ENCODE measurements around the gene KCNV2. TPM values are rescaled to one million over a fixed set of nuclear protein-coding genes. Genes with fewer than 3 reads are reported as not detected.

Gene KCNV2
- total RNA-seq, 1 donor from 2014 or later: not detected

GRCh38 chr9:2745560-2746380 lies 28.5 kb downstream of the KCNV2 start:
- ATAC-seq (ENCODE audit: low read depth): no peak
- intact Hi-C loops (cut with micrococcal nuclease): no loop called here
- H3K4me3 Mint-ChIP-seq: no peak overlapping the region
- H3K4me1 Mint-ChIP-seq: no peaks in the 10 kb centered on the region
- peaks cover 10% of the 10 kb centered on the region for H3K9me3 Mint-ChIP-seq
- ChIA-PET POLR2A (no interaction called here), CTCF (no interaction called here)
- no peak for TF ChIP-seq CTCF (IDR thresholded peaks at IDR 0.05)
- H3K36me3 Mint-ChIP-seq (ENCODE audit: low read depth): peaks cover 28% of the 10 kb centered on the region
- DNase-seq: no peak
- no peak overlapping the region for H3K27ac Mint-ChIP-seq
- no peaks in the 10 kb centered on the region for H3K27me3 Mint-ChIP-seq

GRCh38 chr9:2749485-2749884 lies 32.2 kb downstream of the KCNV2 start:
- Mint-ChIP-seq H3K4me1 (no peaks in the 10 kb centered on the region), H3K9me3 (peaks cover 10% of the 10 kb centered on the region), H3K4me3 (no peak overlapping the region), H3K36me3 (ENCODE audit: low read depth) (peaks cover 43% of the 10 kb centered on the region), H3K27ac (no peak overlapping the region), H3K27me3 (no peaks in the 10 kb centered on the region)
- ChIA-PET POLR2A (no interaction called here), CTCF (no interaction called here)
- no peak for ATAC-seq (ENCODE audit: low read depth)
- intact Hi-C loops (cut with micrococcal nuclease): no loop called here
- no peak for DNase-seq
- TF ChIP-seq CTCF (IDR thresholded peaks at IDR 0.05): no peak

DNA sequence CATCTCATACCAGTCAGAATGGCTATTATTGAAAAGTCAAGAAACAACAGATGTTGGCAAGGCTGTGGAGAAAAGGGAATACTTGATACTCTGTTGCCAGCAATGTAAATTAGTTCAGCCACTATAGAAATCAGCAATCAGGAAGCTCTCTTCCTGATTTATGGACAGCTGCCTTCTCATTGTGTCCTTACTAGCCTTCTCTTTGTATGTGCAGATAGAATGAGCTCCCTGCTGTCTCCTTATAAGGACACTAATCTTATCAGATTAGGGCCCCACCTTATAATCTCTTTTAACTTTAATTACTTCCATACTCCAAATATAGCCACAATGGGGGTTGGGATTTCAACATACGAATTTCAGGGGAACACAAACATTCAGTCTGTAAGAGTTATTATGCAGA lies 38.0 kb downstream of the KCNV2 start:
- POLR2A ChIA-PET: no interaction called here
- peaks cover 3% of the 10 kb centered on the region for H3K9me3 Mint-ChIP-seq
- no peaks in the 10 kb centered on the region for H3K27me3 Mint-ChIP-seq
- peaks cover 58% of the 10 kb centered on the region for H3K36me3 Mint-ChIP-seq (ENCODE audit: low read depth)
- CTCF ChIA-PET: no interaction called here
- no peak for ATAC-seq (ENCODE audit: low read depth)
- H3K4me1 Mint-ChIP-seq: no peaks in the 10 kb centered on the region
- H3K4me3 Mint-ChIP-seq: no peak overlapping the region
- intact Hi-C loops (cut with micrococcal nuclease): no loop called here
- TF ChIP-seq CTCF (IDR thresholded peaks at IDR 0.05): no peak
- no peak for DNase-seq
- H3K27ac Mint-ChIP-seq: no peak overlapping the region

GRCh38 chr9:2758162-2758897 lies 41.0 kb downstream of the KCNV2 start:
- H3K4me3 Mint-ChIP-seq: no peak overlapping the region
- peaks cover 4% of the 10 kb centered on the region for H3K4me1 Mint-ChIP-seq
- ATAC-seq (ENCODE audit: low read depth): no peak
- peaks cover 2% of the 10 kb centered on the region for H3K9me3 Mint-ChIP-seq
- no peak overlapping the region for H3K27ac Mint-ChIP-seq
- ChIA-PET CTCF (no interaction called here), POLR2A (no interaction called here)
- TF ChIP-seq CTCF (IDR thresholded peaks at IDR 0.05): no peak
- peaks cover 54% of the 10 kb centered on the region for H3K36me3 Mint-ChIP-seq (ENCODE audit: low read depth)
- no peak for DNase-seq
- H3K27me3 Mint-ChIP-seq: no peaks in the 10 kb centered on the region
- intact Hi-C loops (cut with micrococcal nuclease): no loop called here

- peaks cover 48% of the 10 kb centered on the region for H3K36me3 Mint-ChIP-seq (ENCODE audit: low read depth)
- peaks cover 4% of the 10 kb centered on the region for H3K4me1 Mint-ChIP-seq
- ATAC-seq (ENCODE audit: low read depth): no peak
- POLR2A ChIA-PET: no interaction called here
- no peaks in the 10 kb centered on the region for H3K27me3 Mint-ChIP-seq
- TF ChIP-seq CTCF (IDR thresholded peaks at IDR 0.05): no peak
- CTCF ChIA-PET: no interaction called here
- H3K27ac Mint-ChIP-seq: no peak overlapping the region
- DNase-seq: no peak
- intact Hi-C loops (cut with micrococcal nuclease): no loop called here
- no peak overlapping the region for H3K4me3 Mint-ChIP-seq
- H3K9me3 Mint-ChIP-seq: peaks cover 2% of the 10 kb centered on the region
These were observed 41.7 kb downstream of the KCNV2 start for GRCh38 chr9:2758898-2759510.
